ENCODE results near the gene PRDM15. TPM values are rescaled to one million over a fixed set of nuclear protein-coding genes. Genes with fewer than 3 reads are reported as not detected.

Gene PRDM15
- total RNA-seq, 1 experiment from 2014 or later: 9.9 TPM

- H3K23me2 ChIP-seq (ENCODE audit: insufficient read length, low read depth, low read length, poor library complexity, severe bottlenecking): no peaks in the 10 kb centered on the region
- H3K4me3 Mint-ChIP-seq: peak overlapping the region in 1 of 2 experiments; percentile 15; a peak in 1 of 5 replicates
- H3K79me1 ChIP-seq (ENCODE audit: insufficient read depth, low read depth, low read length, poor library complexity, severe bottlenecking): no peaks in the 10 kb centered on the region
- no peak overlapping the region for H2BK12ac ChIP-seq (ENCODE audit: insufficient read length, low read depth, low read length)
- no peaks in the 10 kb centered on the region for H3K27me3 ChIP-seq (ENCODE audit: insufficient read depth, low read length)
- no peak overlapping the region for H3K14ac ChIP-seq (ENCODE audit: insufficient read depth, low read length)
- WGBS (ENCODE audit: extremely low coverage, insufficient read length, low lambda C conversion rate): no CpG with 5 or more reads among the region's 5 CpGs
- no peak overlapping the region for H2BK120ac ChIP-seq (ENCODE audit: low read depth, low read length, poor library complexity, severe bottlenecking)
- H3K27ac Mint-ChIP-seq: no peak overlapping the region
- H4K20me1 ChIP-seq (ENCODE audit: control insufficient read depth, insufficient read depth, insufficient read length): no peaks in the 10 kb centered on the region
- no peak overlapping the region for H4K8ac ChIP-seq (replicated peaks; ENCODE audit: insufficient read length, low read depth, low read length)
- no peak overlapping the region for H4K91ac ChIP-seq (ENCODE audit: insufficient read length, low read depth, low read length)
- H3K79me2 ChIP-seq (ENCODE audit: insufficient read depth, low read length): no peaks in the 10 kb centered on the region
- no peak overlapping the region for H3T11ph ChIP-seq (ENCODE audit: low read length)
- H4K5ac ChIP-seq (ENCODE audit: insufficient read length, low read depth, low read length): no peak overlapping the region
- no peak overlapping the region for H3K23ac ChIP-seq (ENCODE audit: insufficient read length, low read depth, low read length)
- no peak overlapping the region for H3K4ac ChIP-seq (ENCODE audit: low read depth, low read length)
- no peak overlapping the region for H2BK15ac ChIP-seq (ENCODE audit: low read depth, low read length)
- no peak overlapping the region for H2AFZ ChIP-seq (ENCODE audit: low read length)
- no peak overlapping the region for H2AK5ac ChIP-seq (ENCODE audit: insufficient read length, low read length)
- H3K4me1 ChIP-seq (ENCODE audit: insufficient read depth, low read length): no peaks in the 10 kb centered on the region
- H3K27me3 Mint-ChIP-seq (ENCODE audit: low read depth): peaks cover 27% of the 10 kb centered on the region
- H3K4me2 ChIP-seq (ENCODE audit: insufficient read depth, insufficient read length, low read length): peak overlapping the region; percentile 34
- TF ChIP-seq CTCF (conservative IDR thresholded peaks at IDR 0.05): no peak
- H3K9me3 Mint-ChIP-seq: no peaks in the 10 kb centered on the region; a peak in 1 of 5 replicates
- H3K4me1 Mint-ChIP-seq: peaks cover 19 to 22% of the 10 kb centered on the region in 2 experiments
- H3K27ac ChIP-seq (ENCODE audit: insufficient read length, low read depth, low read length): no peak overlapping the region
- H3K9ac ChIP-seq (ENCODE audit: extremely low read depth, insufficient read length, low read length): no peak overlapping the region
- no peaks in the 10 kb centered on the region for H3K9me3 ChIP-seq (ENCODE audit: control insufficient read depth, low read depth, low read length)
- H2BK5ac ChIP-seq (ENCODE audit: insufficient read length, low read length): no peak overlapping the region
- no peak overlapping the region for H2BK20ac ChIP-seq (ENCODE audit: low read depth, low read length, poor library complexity, severe bottlenecking)
- H3K18ac ChIP-seq (ENCODE audit: insufficient read length, low read depth, low read length): no peak overlapping the region
- H3K56ac ChIP-seq (ENCODE audit: insufficient read length, low read depth, low read length): no peak overlapping the region
- no peaks in the 10 kb centered on the region for H3K36me3 Mint-ChIP-seq (ENCODE audit: insufficient read depth in 1 of 3, low read depth in 3 of 3)
- DNase-seq: no peak
These were observed 99.5 kb downstream of the PRDM15 start for GRCh38 chr21:41779659-41780058.

Measured in H9 (cell line).